T-helper 1 cell treated with Interleukin-12 subunit alpha and Interleukin-12 subunit beta and Interleukin-4 antibody, amounts not matched to agents 30 ng/mL and 1 ng/mL, for 36 hours (primary cell): ENCODE results near the gene REST. TPM values are rescaled to one million over a fixed set of nuclear protein-coding genes. Genes with fewer than 3 reads are reported as not detected.
"Not testable (repeated sequence)": the region's sequence is repeated elsewhere in the genome, so short reads cannot be mapped to it uniquely, and the experiment has no call there.

Experiments
- intact Hi-C: fragments of 100-400 bp; cut with micrococcal nuclease; formaldehyde crosslinking; loops from one replicate; pipeline ENCODE4 v1.15.1; 2024
- total RNA-seq: library from RNA; stranded (reverse); gene quantifications from 2 replicates; pipeline ENCODE4 v1.2.3, GENCODE V29; 2022

The REST gene
- 61.4 and 62.4 TPM in 2 replicates for total RNA-seq

DNA sequence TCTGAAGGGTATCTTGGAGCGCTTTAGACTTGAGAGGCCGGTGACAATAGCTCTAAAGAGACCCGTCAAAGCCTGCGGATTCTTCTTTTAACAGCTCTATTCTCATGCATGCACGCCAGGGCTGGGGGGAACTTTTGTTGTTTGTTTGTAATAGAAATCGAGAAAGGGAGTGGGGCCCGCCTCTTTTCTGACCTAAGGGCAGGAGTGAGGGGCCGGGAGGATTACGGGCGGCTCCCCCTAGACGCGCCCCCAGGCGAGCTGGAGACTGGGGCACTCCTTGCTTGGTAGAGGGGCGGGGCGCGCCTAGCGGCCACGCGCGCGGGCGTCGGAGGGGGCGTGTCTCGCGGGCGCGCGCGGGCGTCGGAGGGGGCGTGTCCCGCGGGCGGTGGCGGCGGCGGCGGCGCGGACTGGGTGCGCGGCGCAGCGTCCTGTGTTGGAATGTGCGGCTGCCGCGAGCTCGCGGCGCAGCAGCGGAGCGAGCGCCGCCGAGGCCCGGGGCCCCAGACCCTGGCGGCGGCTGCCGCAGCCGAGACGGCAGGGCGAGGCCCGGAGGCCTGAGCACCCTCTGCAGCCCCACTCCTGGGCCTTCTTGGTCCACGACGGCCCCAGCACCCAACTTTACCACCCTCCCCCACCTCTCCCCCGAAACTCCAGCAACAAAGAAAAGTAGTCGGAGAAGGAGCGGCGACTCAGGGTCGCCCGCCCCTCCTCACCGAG is at the start of gene REST:
REST (plus strand) TSS at position 412 of the 717 bp plus-strand sequence. CDS start 2,739 bp downstream, outside the sequence.
- intact Hi-C loops = loop anchor here (1.0 to 5.0 kb wide), 15 partner anchors 70 to 1965 kb away; partner anchors contain the start of genes AASDH, CEP135, CLOCK and NOA1

DNA sequence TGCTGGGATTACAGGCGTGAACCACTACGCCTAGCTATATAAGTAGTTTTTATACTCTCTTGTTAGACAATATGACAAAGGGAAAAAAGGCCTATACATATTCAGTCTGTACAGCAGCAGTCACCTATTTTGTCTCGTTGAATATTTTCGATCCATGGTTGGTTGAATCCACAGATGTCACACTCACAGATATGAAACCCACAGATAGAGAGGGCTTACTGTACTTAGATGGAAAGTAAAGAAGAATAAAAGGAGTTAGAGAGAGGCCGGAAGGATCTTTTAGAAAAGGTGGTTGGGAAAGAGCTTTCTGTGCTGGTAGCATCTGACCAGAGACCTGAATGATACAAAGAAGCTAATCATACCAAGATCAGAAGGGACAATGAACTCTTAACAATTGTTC is 47.9 kb upstream of the REST start:
- intact Hi-C loops = no loop called here

DNA sequence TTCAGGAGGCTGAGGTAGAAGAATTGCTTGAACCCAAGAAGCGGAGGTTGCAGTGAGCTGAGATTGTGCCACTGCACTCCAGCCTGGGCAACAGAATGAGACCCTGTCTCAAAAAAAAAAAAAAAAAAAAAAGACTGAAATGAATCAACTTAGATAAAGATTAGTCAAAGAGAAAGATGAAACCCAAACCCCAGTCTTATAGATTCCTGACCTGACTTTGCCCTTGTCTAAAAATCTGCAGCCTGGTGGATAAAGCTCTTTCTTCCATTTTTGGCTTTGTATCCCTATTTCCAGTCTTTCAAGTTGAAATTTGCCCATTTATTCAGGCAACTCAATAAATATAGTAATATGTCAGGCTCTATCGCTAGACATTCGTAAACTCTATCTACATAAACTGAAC is 46.9 kb upstream of the REST start:
- intact Hi-C loops = no loop called here

DNA sequence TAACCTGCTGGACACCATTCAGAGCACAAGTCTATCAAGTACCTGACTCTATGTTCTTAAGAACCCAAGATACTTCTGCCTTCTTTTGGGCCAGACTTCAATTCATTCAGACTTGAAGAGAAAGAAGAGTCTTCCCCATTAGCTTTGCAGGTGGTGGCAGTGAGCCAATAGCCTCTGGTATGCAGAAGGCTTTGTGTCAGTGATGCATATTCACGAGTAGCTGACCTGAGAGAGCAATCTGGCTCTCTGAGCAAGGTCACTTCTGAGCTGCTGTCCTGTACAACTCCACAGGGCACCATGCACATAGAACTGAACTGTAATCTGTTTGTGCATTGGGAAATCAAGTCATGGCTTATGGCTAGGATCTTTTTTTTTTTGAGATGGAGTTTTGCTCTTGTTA is 46.3 kb upstream of the REST start:
- intact Hi-C loops = no loop called here

- intact Hi-C loops = no loop called here
These were observed 44.1 kb upstream of the REST start for GRCh38 chr4:56863441-56864139.

- intact Hi-C loops = no loop called here
These were observed 36.8 kb upstream of the REST start for GRCh38 chr4:56870946-56871345.

- intact Hi-C loops = no loop called here
These were observed 36.3 kb upstream of the REST start for GRCh38 chr4:56871371-56871866.

GRCh38 chr4:56874166-56874565 is 33.5 kb upstream of the REST start:
- intact Hi-C loops = no loop called here

DNA sequence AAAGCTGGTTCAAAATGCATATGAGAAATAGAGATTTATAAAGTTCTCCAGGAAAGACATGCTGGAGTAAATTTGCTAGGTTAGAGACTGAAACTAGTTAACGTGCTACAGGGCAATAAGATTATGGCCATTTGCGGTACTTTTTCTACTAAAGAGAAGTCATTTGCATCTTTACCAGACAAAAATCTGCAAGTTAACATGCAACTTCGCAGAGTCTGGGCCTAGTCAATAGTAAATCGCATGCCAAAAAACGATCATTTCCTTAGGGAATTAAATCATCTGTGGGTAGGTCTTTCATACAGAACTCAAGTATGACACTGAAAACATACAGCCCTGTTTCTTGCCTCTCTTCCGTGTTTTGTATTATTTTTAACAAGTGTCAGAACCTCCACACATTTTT is 32.8 kb upstream of the REST start:
- intact Hi-C loops = no loop called here

DNA sequence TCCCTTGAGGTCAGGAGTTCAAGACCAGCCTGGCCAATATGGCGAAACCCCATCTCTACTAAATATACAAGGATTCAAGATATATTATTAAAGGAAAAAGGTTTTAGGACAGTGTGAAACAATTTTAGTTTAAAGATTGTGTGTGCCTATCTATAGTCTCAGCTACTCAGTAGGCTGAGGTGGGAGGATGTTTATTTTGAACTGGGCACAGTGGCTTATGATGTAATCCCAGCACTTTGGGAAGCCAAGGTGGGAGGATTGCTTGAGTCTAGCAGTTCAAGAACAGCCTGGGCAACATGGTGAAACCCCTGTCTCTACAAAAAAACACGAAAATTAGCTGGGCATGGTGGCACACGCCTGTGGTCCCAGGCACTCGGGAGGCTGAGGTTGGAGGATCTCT is 31.4 kb upstream of the REST start:
- intact Hi-C loops = no loop called here

GRCh38 chr4:56879996-56880395 is 27.7 kb upstream of the REST start:
- intact Hi-C loops = no loop called here

DNA sequence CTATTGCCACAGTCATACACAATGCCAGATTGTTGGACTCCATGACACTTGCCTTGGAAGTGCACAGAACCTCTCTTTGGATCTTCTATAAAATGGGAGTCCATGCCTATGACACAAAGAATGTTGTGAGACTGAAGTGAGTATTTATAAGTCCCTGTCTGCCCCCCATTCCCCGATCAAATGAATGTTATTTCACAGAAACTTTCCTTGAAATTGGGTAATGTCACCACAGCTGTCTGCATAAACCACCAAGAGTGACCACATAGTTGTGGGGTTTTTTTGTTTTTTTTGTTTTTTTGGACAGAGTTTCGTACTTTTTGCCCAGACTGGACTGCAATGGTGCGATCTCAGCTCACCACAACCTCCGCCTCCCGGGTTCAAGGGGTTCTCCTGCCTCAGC is 27.1 kb upstream of the REST start:
- intact Hi-C loops = no loop called here

DNA sequence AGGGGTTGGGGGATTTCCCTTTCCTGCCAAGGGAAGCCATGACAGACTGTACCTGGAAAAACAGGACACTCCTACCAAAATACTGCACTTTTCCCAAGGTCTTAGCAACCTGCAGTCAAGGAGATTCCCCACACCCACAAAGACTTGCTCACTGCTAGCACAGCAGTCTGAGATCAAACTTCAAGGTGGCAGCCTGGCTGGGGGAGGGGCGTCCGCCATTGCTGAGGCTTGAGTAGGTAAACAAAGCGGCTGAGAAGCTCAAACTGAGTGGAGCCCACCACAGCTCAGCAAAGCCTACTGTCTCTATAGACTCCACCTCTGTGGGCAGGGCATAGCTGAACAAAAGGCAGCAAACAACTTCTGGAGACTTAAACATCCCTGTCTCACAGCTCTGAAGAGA is 23.2 kb upstream of the REST start:
- intact Hi-C loops = not testable (repeated sequence)

GRCh38 chr4:56892691-56893090 is 15.0 kb upstream of the REST start:
- intact Hi-C loops = loop anchor here (1.0 kb wide), 1 partner anchor 8 kb away; no protein-coding TSS in a partner anchor

- intact Hi-C loops = not testable (repeated sequence)
These were observed 9.9 kb upstream of the REST start for GRCh38 chr4:56897842-56898241.

DNA sequence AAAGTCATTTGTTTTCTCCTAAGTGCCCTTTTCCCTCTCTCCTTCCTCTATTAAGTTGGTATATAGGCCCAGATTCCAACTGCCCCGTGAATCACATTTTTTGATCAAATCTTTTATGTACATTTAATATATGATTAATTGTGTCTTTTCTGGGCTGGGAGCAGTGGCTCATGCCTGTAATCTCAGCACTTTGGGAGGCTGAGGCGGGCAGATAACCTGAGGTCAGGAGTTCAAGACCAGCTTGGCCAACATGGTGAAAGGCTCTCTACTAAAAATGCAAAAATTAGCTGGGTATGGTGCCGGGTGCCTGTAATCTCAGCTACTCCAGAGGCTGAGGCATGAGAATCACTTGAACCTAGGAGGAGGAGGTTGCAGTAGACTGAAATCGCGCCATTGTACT is 7.5 kb upstream of the REST start:
- intact Hi-C loops = loop anchor here (1.0 kb wide), 1 partner anchor 8 kb away; no protein-coding TSS in a partner anchor

- intact Hi-C loops = no loop called here
These were observed 5.0 kb upstream of the REST start for GRCh38 chr4:56902703-56903102.

DNA sequence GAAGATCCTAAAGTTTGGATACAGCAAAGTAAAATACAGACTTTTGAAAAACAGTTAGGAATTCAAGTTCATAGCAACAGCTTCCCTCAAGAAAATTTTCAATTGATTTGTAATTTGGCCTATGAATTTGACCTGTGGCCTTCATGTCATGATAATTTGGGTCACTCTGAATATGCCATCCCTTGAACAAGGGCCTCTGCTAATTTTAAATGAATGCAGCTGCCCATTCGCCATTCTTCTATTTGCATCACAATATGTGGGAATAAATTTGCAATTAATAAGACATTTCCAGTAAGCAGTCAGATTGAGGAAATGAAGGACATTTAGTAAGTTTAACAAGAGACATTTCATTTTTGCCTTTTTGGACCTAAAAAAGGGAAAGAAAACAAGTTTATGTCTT is 1.9 kb upstream of the REST start:
- intact Hi-C loops = loop anchor here (2.0 to 5.0 kb wide), 7 partner anchors 83 to 1963 kb away; partner anchors contain the start of genes SPINK2 and TMEM165

DNA sequence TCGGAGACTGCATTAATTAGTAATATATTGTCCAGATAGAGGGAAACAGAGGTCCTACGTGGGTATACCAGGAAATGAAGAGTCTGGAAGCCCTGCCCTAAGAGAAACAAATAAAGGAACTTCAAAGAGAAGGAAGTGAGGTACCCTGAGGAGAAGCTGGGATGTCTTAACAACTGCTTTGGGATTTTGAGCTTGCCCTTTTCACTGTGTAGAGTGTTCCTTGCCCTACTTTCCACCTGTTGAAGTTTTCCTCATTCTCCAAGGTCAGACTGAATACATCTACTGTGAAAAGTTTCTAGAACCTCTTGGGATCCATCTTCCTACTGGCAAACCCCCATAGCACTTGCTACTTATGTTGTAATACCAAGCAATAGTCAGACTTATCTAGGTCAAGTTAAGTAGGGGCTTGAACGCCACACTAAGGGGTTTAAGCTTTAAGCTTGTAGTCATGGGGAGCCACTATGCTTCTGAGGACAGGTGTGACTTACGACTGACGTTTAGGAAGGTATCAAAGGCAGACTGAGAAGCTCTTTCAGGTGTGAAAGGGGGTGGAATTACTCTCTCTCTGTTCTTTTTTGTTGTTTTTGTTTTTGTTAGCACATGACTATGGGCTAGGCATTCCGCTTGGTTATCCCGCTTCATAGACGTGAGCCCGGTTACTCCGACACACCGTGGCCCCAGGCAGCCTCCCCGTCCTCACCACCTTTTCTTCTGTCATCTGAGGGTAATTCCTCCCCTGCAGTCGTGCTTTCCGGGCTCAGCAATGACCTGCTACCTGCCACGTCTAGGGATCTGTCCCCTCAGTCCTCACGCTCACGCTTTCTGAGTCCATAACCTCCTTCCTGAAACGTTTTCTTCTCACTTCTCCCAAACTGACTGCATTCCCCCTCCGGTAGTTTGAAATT is 959 bp upstream of the REST start:
- intact Hi-C loops = loop anchor here (1.0 to 5.0 kb wide), 13 partner anchors 70 to 1964 kb away; partner anchors contain the start of genes AASDH, NOA1, PPAT and SPINK2

- intact Hi-C loops = loop anchor here (1.0 to 5.0 kb wide), 8 partner anchors 86 to 1966 kb away; partner anchors contain the start of genes CEP135, CLOCK, SPINK2 and SRP72
These were observed 746 bp downstream of the REST start for GRCh38 chr4:56908206-56909085.
